ENCODE data around the gene ACSS1. TPM values are rescaled to one million over a fixed set of nuclear protein-coding genes. Genes with fewer than 3 reads are reported as not detected.

The ACSS1 gene
- total and polyA plus RNA-seq, 2 of the 8 experiments (the other 6 are each of a cell fraction or from before 2014, with no cell fraction given), result 2.6 to 3.4 TPM

DNA sequence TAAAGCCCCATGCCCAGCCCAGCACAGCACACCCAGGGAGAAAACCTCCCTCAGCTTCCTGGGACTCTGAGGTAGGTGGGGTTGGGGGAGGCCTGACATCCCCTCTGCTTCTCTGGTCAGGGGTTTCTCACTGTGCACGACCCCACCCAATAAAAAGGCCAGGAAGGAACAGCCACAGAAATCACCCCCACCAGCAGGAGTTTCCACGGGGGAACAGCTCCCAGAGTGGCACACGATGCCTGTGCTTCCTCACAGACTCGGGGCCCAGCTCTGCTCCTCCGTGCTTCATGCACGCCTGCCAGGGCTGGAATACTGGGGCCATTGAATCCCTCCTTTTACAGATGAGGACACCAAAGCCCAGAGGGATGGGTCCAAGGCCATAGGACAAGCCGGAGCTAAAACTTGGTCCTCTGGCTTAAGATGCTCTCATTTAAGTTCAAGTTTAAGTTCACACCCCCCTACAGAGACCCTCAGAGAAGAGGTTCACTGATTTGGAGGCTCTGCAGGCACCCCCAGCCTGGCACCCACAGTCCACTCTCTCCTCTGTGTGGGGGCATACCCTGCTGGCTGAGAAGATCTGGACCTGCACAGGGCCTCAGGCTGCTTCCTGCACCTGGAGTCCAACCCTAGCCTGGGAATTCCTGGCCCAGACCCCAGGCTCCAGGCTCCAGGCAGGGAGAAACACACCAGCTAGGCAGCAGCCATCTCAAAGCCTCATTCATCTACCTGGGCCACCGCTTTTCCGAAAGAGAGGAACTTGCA, 14.3 kb downstream of the ACSS1 start:
- no peaks in the 10 kb centered on the region for H3K79me2 ChIP-seq (ENCODE audit: control insufficient read depth in 1 of 2, insufficient read depth in 2 of 2, low read length in 2 of 2)
- no peak overlapping the region for H4K5ac ChIP-seq (ENCODE audit: insufficient read length, low read depth, low read length)
- no peaks in the 10 kb centered on the region for H3K23me2 ChIP-seq (ENCODE audit: low read depth, low read length)
- no peak overlapping the region for H2BK15ac ChIP-seq (ENCODE audit: low read length)
- DNase-seq (ENCODE audit: low read depth in 1 of 2, low spot score in 2 of 2), result no peak
- H4K91ac ChIP-seq (replicated peaks; ENCODE audit: insufficient read length, low read length), result no peak overlapping the region
- H3K56ac ChIP-seq (replicated peaks; ENCODE audit: insufficient read length, low read depth, low read length), result no peak overlapping the region
- no peaks in the 10 kb centered on the region for H3K36me3 ChIP-seq (ENCODE audit: control insufficient read depth in 2 of 4, insufficient read depth in 4 of 4, low read length in 3 of 4)
- no peaks in the 10 kb centered on the region for H4K20me1 ChIP-seq (replicated peaks in 1 of 2; ENCODE audit: control insufficient read depth in 1 of 2, insufficient read depth in 2 of 2, low read length in 2 of 2)
- no peak overlapping the region for H3K4ac ChIP-seq (replicated peaks; ENCODE audit: insufficient read length, low read depth, low read length)
- no peak overlapping the region for H2BK120ac ChIP-seq (replicated peaks; ENCODE audit: low read depth, low read length)
- H4K8ac ChIP-seq (ENCODE audit: extremely low read depth, insufficient read depth, low read length), result peak overlapping the region; percentile 14; the same call in 1 of the 2 replicates
- H3K23ac ChIP-seq (ENCODE audit: insufficient read length), result no peak overlapping the region
- no peak overlapping the region for H2BK12ac ChIP-seq (ENCODE audit: low read depth, low read length)
- H3K4me2 ChIP-seq (ENCODE audit: insufficient read depth in 1 of 2, low read depth in 2 of 2, low read length in 2 of 2), result no peak overlapping the region
- H2AFZ ChIP-seq (ENCODE audit: low read length), result no peak overlapping the region
- no peaks in the 10 kb centered on the region; a peak in 1 of 7 replicates for H3K27me3 ChIP-seq (replicated peaks in 1 of 4; ENCODE audit: control insufficient read depth in 3 of 4, extremely low read depth in 1 of 4, insufficient read depth in 3 of 4, low read length in 3 of 4)
- no peak for FAIRE-seq
- POLR2A ChIA-PET (ENCODE audit: partially characterized antibody), result no interaction called here
- no peak overlapping the region for H2BK20ac ChIP-seq (ENCODE audit: low read length)
- no peak overlapping the region for H3K14ac ChIP-seq (ENCODE audit: insufficient read length)
- no peak overlapping the region for H3K4me3 ChIP-seq (ENCODE audit: extremely low read depth in 1 of 4, insufficient read depth in 2 of 4, low read depth in 3 of 4, low read length in 4 of 4)
- no peaks in the 10 kb centered on the region; a peak in 1 of 7 replicates for H3K4me1 ChIP-seq (replicated peaks in 1 of 4; ENCODE audit: control insufficient read depth in 3 of 4, insufficient read depth in 4 of 4, low read length in 3 of 4)
- no peak overlapping the region for H2AK5ac ChIP-seq (ENCODE audit: low read depth, low read length)
- H3K27ac ChIP-seq (ENCODE audit: low read depth, low read length), result no peak overlapping the region
- H3K9me3 ChIP-seq (ENCODE audit: insufficient read depth in 2 of 2, low read depth in 1 of 2, low read length in 1 of 2), result no peaks in the 10 kb centered on the region
- no peak overlapping the region for H3K9ac ChIP-seq (replicated peaks in 1 of 4; ENCODE audit: extremely low read depth in 1 of 4, low read depth in 3 of 4, low read length in 3 of 4)
- 95% methylated on average over 9 of the region's 9 CpGs; no CpG with 5 or more reads in 1 of the 2 experiments for WGBS, 2 experiments (ENCODE audit: extremely low coverage in 1 of 2, insufficient coverage in 1 of 2, insufficient read length in 1 of 2, insufficient replicate concordance in 2 of 2, low coverage in 1 of 2, low lambda C conversion rate in 2 of 2, missing lambda C conversion rate in 1 of 2)
- no peak overlapping the region for H3K18ac ChIP-seq (ENCODE audit: extremely low read depth, low read length)
- CTCF ChIA-PET (ENCODE audit: partially characterized antibody), result interaction anchor here (0.7 kb wide), 1 partner anchor 1059 kb away, joined by 3 read pairs; no protein-coding TSS in a partner anchor
- no peaks in the 10 kb centered on the region for H3K79me1 ChIP-seq (ENCODE audit: low read depth, low read length)
- no peak overlapping the region for H2BK5ac ChIP-seq (ENCODE audit: low read depth, low read length)
- TF ChIP-seq CHD1 (IDR thresholded peaks at IDR 0.05; ENCODE audit: low read depth, low read length), result no peak
- no peak for TF ChIP-seq KDM5A (IDR thresholded peaks at IDR 0.05; ENCODE audit: low read length)
- TF ChIP-seq CTCF (IDR thresholded peaks at IDR 0.05; ENCODE audit: control extremely low read depth in 1 of 3, insufficient read depth in 1 of 3, low read depth in 1 of 3, low read length in 3 of 3), result no peak
- TF ChIP-seq EP300 (IDR thresholded peaks at IDR 0.05; ENCODE audit: borderline replicate concordance in 1 of 2, low read depth in 2 of 2, low read length in 2 of 2), result no peak
- TF ChIP-seq NANOG (IDR thresholded peaks at IDR 0.05; ENCODE audit: insufficient read depth, low read depth, low read length, poor library complexity, severe bottlenecking), result no peak
- TF ChIP-seq CBX5 (IDR thresholded peaks at IDR 0.05; ENCODE audit: low read depth, low read length), result no peak
- no peak for TF ChIP-seq POLR2A (IDR thresholded peaks at IDR 0.05; ENCODE audit: control extremely low read depth in 1 of 2, low read depth in 2 of 2, low read length in 2 of 2)
- TF ChIP-seq, protein P1, sequence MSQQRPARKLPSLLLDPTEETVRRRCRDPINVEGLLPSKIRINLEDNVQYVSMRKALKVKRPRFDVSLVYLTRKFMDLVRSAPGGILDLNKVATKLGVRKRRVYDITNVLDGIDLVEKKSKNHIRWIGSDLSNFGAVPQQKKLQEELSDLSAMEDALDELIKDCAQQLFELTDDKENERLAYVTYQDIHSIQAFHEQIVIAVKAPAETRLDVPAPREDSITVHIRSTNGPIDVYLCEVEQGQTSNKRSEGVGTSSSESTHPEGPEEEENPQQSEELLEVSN (IDR thresholded peaks at IDR 0.05), result no peak
- no peak for TF ChIP-seq SIRT6 (IDR thresholded peaks at IDR 0.05; ENCODE audit: low read length)
- no peak for TF ChIP-seq TCF12 (IDR thresholded peaks at IDR 0.05; ENCODE audit: low read depth, low read length)
